HCT116 (cell line): ENCODE results near the gene PRKCH.

Experiments
- ELF1 ChIP-seq: IDR thresholded peaks from 2 replicates; pipeline ENCODE4 v1.6.1; 2012; ENCODE audit warnings: low read depth, borderline replicate concordance
- POLR2AphosphoS5 ChIP-seq: IDR thresholded peaks from 2 replicates; pipeline ENCODE4 v1.6.1; 2011; ENCODE audit warnings: mild to moderate bottlenecking, low read depth, low read length, moderate library complexity
- ZNF274 ChIP-seq: fragments of 200-500 bp; sonication (Bioruptor generic); IDR thresholded peaks from 2 replicates; pipeline ENCODE4 v1.6.1; 2014; ENCODE audit warnings: mild to moderate bottlenecking, low read depth, low read length, inconsistent platforms
- TF ChIP-seq, protein P1 (sequence below), 3 experiments: fragments of 200-600 bp in 1 of 3; sonication (generic) in 1 of 3; IDR thresholded peaks in 2 of 3; conservative IDR thresholded peaks in 1 of 3; 2 replicates each; pipeline ENCODE4 v1.5.1; 2012 to 2017; ENCODE audit warnings: low read depth in 2 of 3, low read length in 2 of 3, antibody characterized with exemption in 1 of 3, borderline replicate concordance in 1 of 3, control low read depth in 1 of 3, mild to moderate bottlenecking in 1 of 3, mixed read lengths in 1 of 3, mixed run types in 1 of 3, moderate library complexity in 1 of 3; ENCODE audit not compliant: insufficient read depth in 1 of 3

DNA sequence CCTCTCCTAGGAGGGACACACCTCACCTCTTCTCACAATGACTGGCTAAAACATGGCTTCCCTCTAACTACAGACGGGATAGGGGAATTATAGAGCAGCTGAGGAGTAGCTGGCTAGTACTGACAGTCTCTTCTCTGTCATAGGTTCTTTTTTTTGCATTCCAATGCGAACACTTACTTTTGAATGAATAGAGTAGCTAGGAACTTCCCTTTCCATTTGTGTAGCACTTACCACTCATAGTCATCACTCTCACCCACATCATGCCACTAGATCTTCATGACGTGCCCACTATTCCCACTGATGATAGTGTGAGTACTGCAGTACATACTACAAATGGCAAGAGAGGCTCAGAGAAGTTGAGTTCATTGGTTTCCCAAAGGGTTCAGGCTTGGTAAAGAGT lies 230.0 kb downstream of the PRKCH start:
- no peak for TF ChIP-seq ZNF274
- TF ChIP-seq, protein P1, sequence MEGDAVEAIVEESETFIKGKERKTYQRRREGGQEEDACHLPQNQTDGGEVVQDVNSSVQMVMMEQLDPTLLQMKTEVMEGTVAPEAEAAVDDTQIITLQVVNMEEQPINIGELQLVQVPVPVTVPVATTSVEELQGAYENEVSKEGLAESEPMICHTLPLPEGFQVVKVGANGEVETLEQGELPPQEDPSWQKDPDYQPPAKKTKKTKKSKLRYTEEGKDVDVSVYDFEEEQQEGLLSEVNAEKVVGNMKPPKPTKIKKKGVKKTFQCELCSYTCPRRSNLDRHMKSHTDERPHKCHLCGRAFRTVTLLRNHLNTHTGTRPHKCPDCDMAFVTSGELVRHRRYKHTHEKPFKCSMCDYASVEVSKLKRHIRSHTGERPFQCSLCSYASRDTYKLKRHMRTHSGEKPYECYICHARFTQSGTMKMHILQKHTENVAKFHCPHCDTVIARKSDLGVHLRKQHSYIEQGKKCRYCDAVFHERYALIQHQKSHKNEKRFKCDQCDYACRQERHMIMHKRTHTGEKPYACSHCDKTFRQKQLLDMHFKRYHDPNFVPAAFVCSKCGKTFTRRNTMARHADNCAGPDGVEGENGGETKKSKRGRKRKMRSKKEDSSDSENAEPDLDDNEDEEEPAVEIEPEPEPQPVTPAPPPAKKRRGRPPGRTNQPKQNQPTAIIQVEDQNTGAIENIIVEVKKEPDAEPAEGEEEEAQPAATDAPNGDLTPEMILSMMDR (IDR thresholded peaks at IDR 0.05 in 2 of 3, conservative IDR thresholded peaks at IDR 0.05 in 1 of 3; ENCODE audit: borderline replicate concordance in 1 of 3, insufficient read depth in 1 of 3, low read depth in 2 of 3, low read length in 2 of 3): no peak
- TF ChIP-seq POLR2AphosphoS5: no peak
- TF ChIP-seq ELF1: no peak
